Measurements from ENCODE around the gene VMP1. TPM values are rescaled to one million over a fixed set of nuclear protein-coding genes. Genes with fewer than 3 reads are reported as not detected.

VMP1 gene
- total and polyA plus RNA-seq, 4 donors = 46.4 to 118 (median 71.6) TPM

DNA sequence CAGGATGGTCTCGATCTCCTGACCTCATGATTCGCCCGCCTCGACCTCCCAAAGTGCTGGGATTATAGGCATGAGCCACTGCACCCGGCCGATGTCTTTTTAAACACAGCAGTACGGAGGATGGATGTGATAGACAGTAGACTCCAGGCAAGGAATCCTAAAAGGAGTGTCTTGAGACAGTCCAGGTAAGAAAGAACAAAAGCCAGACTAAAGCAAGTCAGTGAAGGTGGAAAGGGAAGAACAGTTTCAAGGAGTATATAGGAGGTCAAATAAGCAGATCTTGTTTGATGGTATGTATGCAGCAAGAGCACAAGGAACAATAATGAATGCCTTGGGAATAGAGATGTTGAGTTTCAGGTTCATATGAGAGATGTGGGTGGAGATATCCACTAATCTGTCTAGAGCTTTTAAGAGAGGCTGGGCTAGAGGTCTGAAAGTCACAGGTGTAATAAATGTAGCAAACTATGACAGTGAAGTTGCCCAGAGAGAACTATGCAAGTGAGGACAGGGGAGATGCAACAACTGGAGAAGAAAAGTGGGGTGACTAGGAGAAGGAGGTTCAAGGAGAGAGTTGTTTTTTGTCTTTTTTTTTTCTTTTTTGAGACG lies 180.8 kb downstream of the VMP1 start:
- 98% methylated on average over 8 of the region's 8 CpGs for WGBS
- TF ChIP-seq, protein P1, sequence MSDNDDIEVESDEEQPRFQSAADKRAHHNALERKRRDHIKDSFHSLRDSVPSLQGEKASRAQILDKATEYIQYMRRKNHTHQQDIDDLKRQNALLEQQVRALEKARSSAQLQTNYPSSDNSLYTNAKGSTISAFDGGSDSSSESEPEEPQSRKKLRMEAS (IDR thresholded peaks at IDR 0.05) = no peak
- no peak for TF ChIP-seq JUND (IDR thresholded peaks at IDR 0.05)
- TF ChIP-seq NR2F2 (IDR thresholded peaks at IDR 0.05) = no peak
- TF ChIP-seq SP1 (IDR thresholded peaks at IDR 0.05) = no peak
- TF ChIP-seq YY1 (IDR thresholded peaks at IDR 0.05) = no peak
- TF ChIP-seq, protein P2, sequence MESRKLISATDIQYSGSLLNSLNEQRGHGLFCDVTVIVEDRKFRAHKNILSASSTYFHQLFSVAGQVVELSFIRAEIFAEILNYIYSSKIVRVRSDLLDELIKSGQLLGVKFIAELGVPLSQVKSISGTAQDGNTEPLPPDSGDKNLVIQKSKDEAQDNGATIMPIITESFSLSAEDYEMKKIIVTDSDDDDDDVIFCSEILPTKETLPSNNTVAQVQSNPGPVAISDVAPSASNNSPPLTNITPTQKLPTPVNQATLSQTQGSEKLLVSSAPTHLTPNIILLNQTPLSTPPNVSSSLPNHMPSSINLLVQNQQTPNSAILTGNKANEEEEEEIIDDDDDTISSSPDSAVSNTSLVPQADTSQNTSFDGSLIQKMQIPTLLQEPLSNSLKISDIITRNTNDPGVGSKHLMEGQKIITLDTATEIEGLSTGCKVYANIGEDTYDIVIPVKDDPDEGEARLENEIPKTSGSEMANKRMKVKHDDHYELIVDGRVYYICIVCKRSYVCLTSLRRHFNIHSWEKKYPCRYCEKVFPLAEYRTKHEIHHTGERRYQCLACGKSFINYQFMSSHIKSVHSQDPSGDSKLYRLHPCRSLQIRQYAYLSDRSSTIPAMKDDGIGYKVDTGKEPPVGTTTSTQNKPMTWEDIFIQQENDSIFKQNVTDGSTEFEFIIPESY (IDR thresholded peaks at IDR 0.05) = no peak
- no peak for TF ChIP-seq RAD21 (IDR thresholded peaks at IDR 0.05)
- no peak for TF ChIP-seq HNF4A (conservative IDR thresholded peaks at IDR 0.05)
- no peak for TF ChIP-seq FOXA1 (IDR thresholded peaks at IDR 0.05)
- TF ChIP-seq GABPA (IDR thresholded peaks at IDR 0.05 in 1 of 2, conservative IDR thresholded peaks at IDR 0.05 in 1 of 2) = no peak
- no peak for TF ChIP-seq HNF4G (IDR thresholded peaks at IDR 0.05)
- no peak for TF ChIP-seq FOXA2 (IDR thresholded peaks at IDR 0.05)
- TF ChIP-seq, protein P3, sequence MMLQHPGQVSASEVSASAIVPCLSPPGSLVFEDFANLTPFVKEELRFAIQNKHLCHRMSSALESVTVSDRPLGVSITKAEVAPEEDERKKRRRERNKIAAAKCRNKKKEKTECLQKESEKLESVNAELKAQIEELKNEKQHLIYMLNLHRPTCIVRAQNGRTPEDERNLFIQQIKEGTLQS (IDR thresholded peaks at IDR 0.05) = no peak
- no peak for TF ChIP-seq TAF1 (conservative IDR thresholded peaks at IDR 0.05)
- TF ChIP-seq RXRA (IDR thresholded peaks at IDR 0.05) = no peak
- TF ChIP-seq, protein P4, sequence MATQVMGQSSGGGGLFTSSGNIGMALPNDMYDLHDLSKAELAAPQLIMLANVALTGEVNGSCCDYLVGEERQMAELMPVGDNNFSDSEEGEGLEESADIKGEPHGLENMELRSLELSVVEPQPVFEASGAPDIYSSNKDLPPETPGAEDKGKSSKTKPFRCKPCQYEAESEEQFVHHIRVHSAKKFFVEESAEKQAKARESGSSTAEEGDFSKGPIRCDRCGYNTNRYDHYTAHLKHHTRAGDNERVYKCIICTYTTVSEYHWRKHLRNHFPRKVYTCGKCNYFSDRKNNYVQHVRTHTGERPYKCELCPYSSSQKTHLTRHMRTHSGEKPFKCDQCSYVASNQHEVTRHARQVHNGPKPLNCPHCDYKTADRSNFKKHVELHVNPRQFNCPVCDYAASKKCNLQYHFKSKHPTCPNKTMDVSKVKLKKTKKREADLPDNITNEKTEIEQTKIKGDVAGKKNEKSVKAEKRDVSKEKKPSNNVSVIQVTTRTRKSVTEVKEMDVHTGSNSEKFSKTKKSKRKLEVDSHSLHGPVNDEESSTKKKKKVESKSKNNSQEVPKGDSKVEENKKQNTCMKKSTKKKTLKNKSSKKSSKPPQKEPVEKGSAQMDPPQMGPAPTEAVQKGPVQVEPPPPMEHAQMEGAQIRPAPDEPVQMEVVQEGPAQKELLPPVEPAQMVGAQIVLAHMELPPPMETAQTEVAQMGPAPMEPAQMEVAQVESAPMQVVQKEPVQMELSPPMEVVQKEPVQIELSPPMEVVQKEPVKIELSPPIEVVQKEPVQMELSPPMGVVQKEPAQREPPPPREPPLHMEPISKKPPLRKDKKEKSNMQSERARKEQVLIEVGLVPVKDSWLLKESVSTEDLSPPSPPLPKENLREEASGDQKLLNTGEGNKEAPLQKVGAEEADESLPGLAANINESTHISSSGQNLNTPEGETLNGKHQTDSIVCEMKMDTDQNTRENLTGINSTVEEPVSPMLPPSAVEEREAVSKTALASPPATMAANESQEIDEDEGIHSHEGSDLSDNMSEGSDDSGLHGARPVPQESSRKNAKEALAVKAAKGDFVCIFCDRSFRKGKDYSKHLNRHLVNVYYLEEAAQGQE (IDR thresholded peaks at IDR 0.05) = no peak
- TF ChIP-seq, protein P5, sequence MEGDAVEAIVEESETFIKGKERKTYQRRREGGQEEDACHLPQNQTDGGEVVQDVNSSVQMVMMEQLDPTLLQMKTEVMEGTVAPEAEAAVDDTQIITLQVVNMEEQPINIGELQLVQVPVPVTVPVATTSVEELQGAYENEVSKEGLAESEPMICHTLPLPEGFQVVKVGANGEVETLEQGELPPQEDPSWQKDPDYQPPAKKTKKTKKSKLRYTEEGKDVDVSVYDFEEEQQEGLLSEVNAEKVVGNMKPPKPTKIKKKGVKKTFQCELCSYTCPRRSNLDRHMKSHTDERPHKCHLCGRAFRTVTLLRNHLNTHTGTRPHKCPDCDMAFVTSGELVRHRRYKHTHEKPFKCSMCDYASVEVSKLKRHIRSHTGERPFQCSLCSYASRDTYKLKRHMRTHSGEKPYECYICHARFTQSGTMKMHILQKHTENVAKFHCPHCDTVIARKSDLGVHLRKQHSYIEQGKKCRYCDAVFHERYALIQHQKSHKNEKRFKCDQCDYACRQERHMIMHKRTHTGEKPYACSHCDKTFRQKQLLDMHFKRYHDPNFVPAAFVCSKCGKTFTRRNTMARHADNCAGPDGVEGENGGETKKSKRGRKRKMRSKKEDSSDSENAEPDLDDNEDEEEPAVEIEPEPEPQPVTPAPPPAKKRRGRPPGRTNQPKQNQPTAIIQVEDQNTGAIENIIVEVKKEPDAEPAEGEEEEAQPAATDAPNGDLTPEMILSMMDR (IDR thresholded peaks at IDR 0.05; ENCODE audit: low read depth, low read length, missing input control) = no peak
- TF ChIP-seq EGR1 (IDR thresholded peaks at IDR 0.05; ENCODE audit: low read depth in 2 of 2) = no peak
- peaks cover 0 to 8% (median 7%) of the 10 kb centered on the region in 4 donors for H3K4me1 ChIP-seq (ENCODE audit: control insufficient read depth in 4 of 4, insufficient read depth in 4 of 4, low read length in 3 of 4)
- no peaks in the 10 kb centered on the region for H3K9me3 ChIP-seq (ENCODE audit: control insufficient read depth in 4 of 4, low read length in 3 of 4)
- H3K4me3 ChIP-seq (ENCODE audit: low read depth in 1 of 3, low read length in 3 of 3) = no peak overlapping the region
- H3K27ac ChIP-seq (ENCODE audit: low read depth in 1 of 2, low read length in 2 of 2) = no peak overlapping the region
- no peak for DNase-seq (ENCODE audit: low spot score)
- peaks cover 6 to 22% (median 15%) of the 10 kb centered on the region in 4 donors for H3K36me3 ChIP-seq (ENCODE audit: control insufficient read depth in 4 of 4, insufficient read depth in 3 of 4, low read depth in 1 of 4, low read length in 3 of 4)
- H3K9ac ChIP-seq (ENCODE audit: low read depth in 1 of 2, low read length in 2 of 2) = no peak overlapping the region
- H3K27me3 ChIP-seq (ENCODE audit: control insufficient read depth in 4 of 4, insufficient read depth in 4 of 4, low read length in 3 of 4) = no peaks in the 10 kb centered on the region

Data from liver (tissue), 9 donors.